HepG2 (cell line): ENCODE data around the gene TMEM74B. TPM values are rescaled to one million over a fixed set of nuclear protein-coding genes. Genes with fewer than 3 reads are reported as not detected.

ENCODE experiments used
- DPF2 ChIP-seq: sonication (generic); formaldehyde crosslinking; IDR thresholded peaks from 2 replicates; pipeline ENCODE4 v1.4.0; 2020; ENCODE audit warnings: mild to moderate bottlenecking, low read depth, missing genetic modification reagents, borderline replicate concordance
- GPBP1L1 ChIP-seq: sonication (generic); formaldehyde crosslinking; IDR thresholded peaks from 2 replicates; pipeline ENCODE4 v1.5.0; 2020; ENCODE audit warnings: mild to moderate bottlenecking, missing genetic modification reagents
- MYC ChIP-seq: sonication (generic); formaldehyde crosslinking; IDR thresholded peaks from 2 replicates; pipeline ENCODE4 v1.9.0; 2021; ENCODE audit warnings: missing genetic modification reagents, borderline replicate concordance
- ZNF407 ChIP-seq: sonication (generic); formaldehyde crosslinking; IDR thresholded peaks from one replicate; pipeline ENCODE4 v1.5.1; 2020; ENCODE audit warnings: mild to moderate bottlenecking, missing genetic modification reagents; ENCODE audit errors: not compliant biosample characterization
- polyA plus RNA-seq, 8 experiments: library from polyadenylated mRNA; depleted of rRNA in 3 of 8; stranded (reverse) in 7 of 8; unstranded in 1 of 8; fragments of >200 nt; fragmentation: Illumina TruSeq in 4 of 8; extraction: Trizol in 4 of 8; gene quantifications; 2 replicates each; pipeline versions ENCODE4 v1.2.1 to v1.2.3, GENCODE V29; 2011 to 2016; ENCODE audit warnings: low read depth in 4 of 8, missing spikeins in 1 of 8, mixed read lengths in 1 of 8; ENCODE audit not compliant: insufficient read depth in 1 of 8
- total RNA-seq, 5 experiments: library from RNA; depleted of rRNA; stranded (reverse); fragments of >200 nt; fragmentation: Illumina TruSeq; extraction: Trizol; gene quantifications; 2 replicates each; pipeline ENCODE4 v1.2.3, GENCODE V29; 2016; ENCODE audit warnings: low read depth in 1 of 5

The TMEM74B gene
- total and polyA plus RNA-seq, 2 of the 13 experiments (the other 11 are each of a cell fraction or from before 2014, with no cell fraction given), result 4.7 to 18.4 TPM

GRCh38 chr20:1166948-1167720 lies 17.6 kb downstream of the TMEM74B start (continued):
- TF ChIP-seq ZNF407 (CRISPR knock-in tag) (no peak), DPF2 (CRISPR knock-in tag) (no peak), GPBP1L1 (CRISPR knock-in tag) (no peak), MYC (CRISPR knock-in tag) (no peak)
